A549 (cell line): ENCODE data around the gene MRPL55.
A peak's percentile ranks its signal among the peaks of the same experiment; 100 is the strongest.

Experiments
- CEBPB ChIP-seq, 2 experiments: fragments of >200 bp in 1 of 2; sonication (Bioruptor Twin) in 1 of 2; formaldehyde crosslinking in 1 of 2; IDR thresholded peaks; 2 replicates each; pipeline ENCODE4 v1.6.1; 2012 to 2016
- CHD2 ChIP-seq: fragments of 150-350 bp; IDR thresholded peaks from 2 replicates; pipeline ENCODE4 v1.6.1; 2014; ENCODE audit warnings: low read length; ENCODE audit not compliant: partially characterized antibody
- CTCF ChIP-seq: fragments of >200 bp; sonication (Bioruptor Twin); formaldehyde crosslinking; IDR thresholded peaks from 3 replicates; pipeline ENCODE4 v1.5.1; 2016
- ESRRA ChIP-seq: fragments of 150-350 bp; IDR thresholded peaks from 2 replicates; pipeline ENCODE4 v1.6.1; 2014; ENCODE audit warnings: mild to moderate bottlenecking, low read length, borderline replicate concordance
- HOXA7 ChIP-seq: fragments of 250-450 bp; sonication (Bioruptor Pico); IDR thresholded peaks from 2 replicates; pipeline ENCODE4 v1.5.0; 2020; ENCODE audit warnings: mild to moderate bottlenecking, moderate library complexity
- MAX ChIP-seq: IDR thresholded peaks from 2 replicates; pipeline ENCODE4 v1.6.1; 2012
- POLR2A ChIP-seq: IDR thresholded peaks from 2 replicates; pipeline ENCODE4 v1.6.1; 2012; ENCODE audit warnings: mild to moderate bottlenecking, low read length
- POLR2AphosphoS2 ChIP-seq: conservative IDR thresholded peaks from 2 replicates; pipeline ENCODE4 v1.6.1; 2012; ENCODE audit warnings: low read length, improper control_type of control experiment, inconsistent platforms
- RCOR1 ChIP-seq: fragments of 150-350 bp; IDR thresholded peaks from 2 replicates; pipeline ENCODE4 v1.6.1; 2014; ENCODE audit warnings: antibody characterized with exemption, low read length, low read depth
- REST ChIP-seq: fragments of 200-600 bp; sonication (generic); IDR thresholded peaks from 2 replicates; pipeline ENCODE4 v1.6.1; 2016; ENCODE audit warnings: antibody characterized with exemption, mild to moderate bottlenecking, moderate library complexity
- SMC3 ChIP-seq: fragments of >200 bp; sonication (Bioruptor Twin); formaldehyde crosslinking; IDR thresholded peaks from 3 replicates; pipeline ENCODE4 v1.6.1; 2018; ENCODE audit warnings: inconsistent platforms
- ZC3H11A ChIP-seq: fragments of 450-650 bp; IDR thresholded peaks from 2 replicates; pipeline ENCODE4 v1.6.1; 2014; ENCODE audit warnings: antibody characterized with exemption, mild to moderate bottlenecking

GRCh38 chr1:228084325-228084724, 24.8 kb downstream of the MRPL55 start:
- TF ChIP-seq POLR2A (no peak), POLR2AphosphoS2 (no peak), CTCF (no peak), SMC3 (no peak), CHD2 (no peak), ESRRA (no peak), ZC3H11A (no peak), HOXA7 (CRISPR knock-in tag) (no peak), CEBPB (IDR thresholded peaks at IDR 0.05) (peak in 1 of 2 experiments; percentile 53; a peak in 1 of 4 replicates), MAX (no peak), REST (no peak), RCOR1 (no peak)
